B cell (primary cell): Measurements from ENCODE around the gene TEP1. TPM values are rescaled to one million over a fixed set of nuclear protein-coding genes. Genes with fewer than 3 reads are reported as not detected.

Experiments
- ATAC-seq: fragments of 200-7000 bp; cut with Tn5 transposase; one replicate; pipeline ENCODE4 v1.10.0; 2021; ENCODE audit warnings: low read depth, mild to moderate bottlenecking, moderate number of reproducible peaks, moderate library complexity
- CTCF ChIA-PET: fragments of 350-600 bp; sonication (Branson Sonifier 250); formaldehyde crosslinking; loops from one replicate; lab custom pipeline; 2021; ENCODE audit warnings: antibody characterized with exemption, inconsistent platforms; lab: Charles Lee
- POLR2A ChIA-PET: fragments of 350-600 bp; sonication (Branson Sonifier 250); formaldehyde crosslinking; loops from one replicate; lab custom pipeline; 2021; ENCODE audit warnings: antibody characterized with exemption; lab: Charles Lee
- DNase-seq: peaks from one replicate; pipeline ENCODE4 v3.0.0; 2013
- H2AFZ ChIP-seq: 2 replicates; pipeline ENCODE4 v1.6.1; 2012; ENCODE audit warnings: mild to moderate bottlenecking, low read depth, low read length; ENCODE audit not compliant: insufficient read depth, poor library complexity, severe bottlenecking
- H3K27ac ChIP-seq, 2 donors: 1 replicate in 1 of 2; 2 replicates in 1 of 2; pipeline ENCODE4 v1.5.1; 2012 to 2013; ENCODE audit warnings: low read length in 2 of 2, mild to moderate bottlenecking in 2 of 2, moderate library complexity in 1 of 2
- H3K27me3 ChIP-seq, 4 experiments: fragments of 200-600 bp in 1 of 4; sonication (generic) in 1 of 4; replicated peaks in 1 of 4; 1 replicate in 2 of 4; 2 replicates in 2 of 4; pipeline versions ENCODE4 v1.6.1 to v1.7.0; 2013 to 2016; ENCODE audit warnings: low read length in 3 of 4, mild to moderate bottlenecking in 2 of 4, mixed read lengths in 1 of 4, moderate library complexity in 1 of 4; ENCODE audit not compliant: insufficient read depth in 4 of 4, control insufficient read depth in 3 of 4; ENCODE audit errors: control extremely low read depth in 1 of 4
- H3K36me3 ChIP-seq, 2 experiments: replicated peaks in 1 of 2; 1 replicate in 1 of 2; 2 replicates in 1 of 2; pipeline versions ENCODE4 v1.6.1 to v1.7.1; 2013; ENCODE audit warnings: low read length in 1 of 2; ENCODE audit not compliant: insufficient read depth in 2 of 2, control insufficient read depth in 1 of 2; ENCODE audit errors: control extremely low read depth in 1 of 2, extremely low read depth in 1 of 2
- H3K4me1 ChIP-seq, 2 donors: fragments of 200-600 bp in 1 of 2; sonication (generic) in 1 of 2; 1 replicate in 1 of 2; 2 replicates in 1 of 2; pipeline versions ENCODE4 v1.5.1 to v1.6.1; 2013 to 2017; ENCODE audit warnings: low read length in 2 of 2; ENCODE audit not compliant: control insufficient read depth in 2 of 2, insufficient read depth in 2 of 2
- H3K4me2 ChIP-seq: replicated peaks from 2 replicates; pipeline ENCODE3; 2012; ENCODE audit warnings: mild to moderate bottlenecking, low read depth, low read length; ENCODE audit not compliant: poor library complexity, severe bottlenecking
- H3K4me3 ChIP-seq, 5 experiments: fragments of 200-600 bp in 1 of 5; sonication (generic) in 1 of 5; 1 replicate in 3 of 5; 2 replicates in 2 of 5; pipeline versions ENCODE4 v1.5.1 to v1.7.0; 2011 to 2016; ENCODE audit warnings: low read length in 4 of 5, mild to moderate bottlenecking in 4 of 5, low read depth in 2 of 5, control low read depth in 1 of 5, moderate library complexity in 1 of 5; ENCODE audit not compliant: insufficient read depth in 1 of 5; ENCODE audit errors: control extremely low read depth in 1 of 5, extremely low read depth in 1 of 5
- H3K79me2 ChIP-seq: fragments of 200-600 bp; sonication (generic); one replicate; pipeline ENCODE4 v1.6.0; 2016; ENCODE audit warnings: low read length; ENCODE audit not compliant: control insufficient read depth, insufficient read depth
- H3K9ac ChIP-seq: fragments of 200-600 bp; sonication (generic); 2 replicates; pipeline ENCODE4 v1.6.1; 2017; ENCODE audit warnings: mild to moderate bottlenecking, low read length, moderate library complexity
- H3K9me3 ChIP-seq, 3 donors: one replicate each; pipeline versions ENCODE4 v1.6.1 to v1.7.1; 2013; ENCODE audit warnings: low read length in 2 of 3; ENCODE audit not compliant: control insufficient read depth in 2 of 3, insufficient read depth in 1 of 3; ENCODE audit errors: control extremely low read depth in 1 of 3
- H4K20me1 ChIP-seq: 2 replicates; pipeline ENCODE4 v1.6.0; 2012; ENCODE audit warnings: mild to moderate bottlenecking, low read length; ENCODE audit not compliant: insufficient read depth, control insufficient read depth, poor library complexity, severe bottlenecking
- H3K27ac Mint-ChIP-seq: one replicate; pipeline ENCODE4 v1.8.0; 2021; ENCODE audit warnings: mixed read lengths
- H3K27me3 Mint-ChIP-seq: one replicate; pipeline ENCODE4 v1.8.0; 2021; ENCODE audit warnings: mixed read lengths
- H3K4me1 Mint-ChIP-seq: one replicate; pipeline ENCODE4 v1.8.0; 2021; ENCODE audit warnings: mixed read lengths
- H3K4me3 Mint-ChIP-seq: one replicate; pipeline ENCODE4 v1.8.0; 2021; ENCODE audit warnings: mixed read lengths
- H3K9me3 Mint-ChIP-seq: one replicate; pipeline ENCODE4 v1.8.0; 2022; ENCODE audit warnings: mixed read lengths; ENCODE audit not compliant: insufficient read depth
- EZH2 ChIP-seq: IDR thresholded peaks from 2 replicates; pipeline ENCODE4 v1.6.1; 2012; ENCODE audit warnings: borderline replicate concordance, low read depth, mild to moderate bottlenecking, moderate library complexity, low read length; ENCODE audit not compliant: insufficient read depth, poor library complexity, severe bottlenecking
- WGBS: methylation state at CpG from one replicate; pipeline ENCODE4 v1.1.5; 2013; ENCODE audit warnings: missing lambda C conversion rate; ENCODE audit not compliant: insufficient coverage; 5-methylcytosine and 5-hydroxymethylcytosine counted together
- intact Hi-C: fragments of 100-400 bp; cut with micrococcal nuclease; formaldehyde crosslinking; loops from one replicate; pipeline ENCODE4 v1.10.0; 2022
- polyA plus RNA-seq: library from polyadenylated mRNA; depleted of rRNA; stranded (reverse); fragments of >200 nt; gene quantifications from 2 replicates; pipeline ENCODE4 v1.2.3, GENCODE V29; 2012
- total RNA-seq, 2 donors: library from RNA; stranded (reverse); fragments of 120-200 nt in 1 of 2; gene quantifications; 1 replicate in 1 of 2; 2 replicates in 1 of 2; pipeline versions ENCODE4 v1.2.3 to v1.2.4, GENCODE V29; 2013 to 2022
- TF ChIP-seq, protein P1 (sequence below): fragments of 200-600 bp; IDR thresholded peaks from one replicate; pipeline ENCODE4 v1.8.0; 2022; ENCODE audit warnings: antibody characterized with exemption, mild to moderate bottlenecking

Gene TEP1
- total and polyA plus RNA-seq, 2 donors (not counting 1 experiment from before 2014, with no cell fraction given) = 69.9 to 123 TPM

- Mint-ChIP-seq H3K4me3 (no peak overlapping the region), H3K27ac (peak overlapping the region; percentile 69), H3K27me3 (no peaks in the 10 kb centered on the region), H3K9me3 (no peaks in the 10 kb centered on the region), H3K4me1 (peaks cover 12% of the 10 kb centered on the region)
- POLR2A ChIA-PET = no interaction called here
- Histone ChIP-seq H3K79me2 (peaks cover 18% of the 10 kb centered on the region), H4K20me1 (peaks cover 13% of the 10 kb centered on the region), H3K4me2 (no peak overlapping the region), H3K9ac (no peak overlapping the region), H2AFZ (no peak overlapping the region), H3K27ac (no peak overlapping the region), H3K9me3 (no peaks in the 10 kb centered on the region), H3K4me3 (no peak overlapping the region), H3K27me3 (no peaks in the 10 kb centered on the region), H3K36me3 (peaks cover 13 to 86% of the 10 kb centered on the region in 2 experiments), H3K4me1 (no peaks in the 10 kb centered on the region)
- intact Hi-C loops = no loop called here
- CTCF ChIA-PET = interaction anchor here (5.6 kb wide), 1 partner anchor 14 kb away, joined by 19 read pairs; no protein-coding TSS in a partner anchor
- 98% methylated on average over 5 of the region's 10 CpGs for WGBS
- no peak for TF ChIP-seq EZH2
- TF ChIP-seq, protein P1, sequence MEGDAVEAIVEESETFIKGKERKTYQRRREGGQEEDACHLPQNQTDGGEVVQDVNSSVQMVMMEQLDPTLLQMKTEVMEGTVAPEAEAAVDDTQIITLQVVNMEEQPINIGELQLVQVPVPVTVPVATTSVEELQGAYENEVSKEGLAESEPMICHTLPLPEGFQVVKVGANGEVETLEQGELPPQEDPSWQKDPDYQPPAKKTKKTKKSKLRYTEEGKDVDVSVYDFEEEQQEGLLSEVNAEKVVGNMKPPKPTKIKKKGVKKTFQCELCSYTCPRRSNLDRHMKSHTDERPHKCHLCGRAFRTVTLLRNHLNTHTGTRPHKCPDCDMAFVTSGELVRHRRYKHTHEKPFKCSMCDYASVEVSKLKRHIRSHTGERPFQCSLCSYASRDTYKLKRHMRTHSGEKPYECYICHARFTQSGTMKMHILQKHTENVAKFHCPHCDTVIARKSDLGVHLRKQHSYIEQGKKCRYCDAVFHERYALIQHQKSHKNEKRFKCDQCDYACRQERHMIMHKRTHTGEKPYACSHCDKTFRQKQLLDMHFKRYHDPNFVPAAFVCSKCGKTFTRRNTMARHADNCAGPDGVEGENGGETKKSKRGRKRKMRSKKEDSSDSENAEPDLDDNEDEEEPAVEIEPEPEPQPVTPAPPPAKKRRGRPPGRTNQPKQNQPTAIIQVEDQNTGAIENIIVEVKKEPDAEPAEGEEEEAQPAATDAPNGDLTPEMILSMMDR = no peak
- ATAC-seq (no peak), DNase-seq (no peak)
These were observed 12.2 kb downstream of the TEP1 start for GRCh38 chr14:20400965-20401593.

- peaks cover 11% of the 10 kb centered on the region for H3K4me1 Mint-ChIP-seq
- peaks cover 14 to 86% of the 10 kb centered on the region in 2 experiments for H3K36me3 ChIP-seq
- intact Hi-C loops = no loop called here
- DNase-seq = no peak
- CTCF ChIA-PET = no interaction called here
- no peaks in the 10 kb centered on the region for H3K27me3 ChIP-seq
- H3K9me3 Mint-ChIP-seq = no peaks in the 10 kb centered on the region
- no peak overlapping the region for H3K9ac ChIP-seq
- no peak for ATAC-seq
- no peak overlapping the region for H3K4me3 ChIP-seq
- no peak overlapping the region for H3K27ac ChIP-seq
- no peak overlapping the region for H3K4me2 ChIP-seq
- TF ChIP-seq EZH2 = no peak
- TF ChIP-seq, protein P1 = no peak
- POLR2A ChIA-PET = no interaction called here
- H2AFZ ChIP-seq = no peak overlapping the region
- H4K20me1 ChIP-seq = peaks cover 12% of the 10 kb centered on the region
- H3K27me3 Mint-ChIP-seq = no peaks in the 10 kb centered on the region
- no peaks in the 10 kb centered on the region for H3K9me3 ChIP-seq
- no peak overlapping the region for H3K27ac Mint-ChIP-seq
- peaks cover 18% of the 10 kb centered on the region for H3K79me2 ChIP-seq
- no peaks in the 10 kb centered on the region for H3K4me1 ChIP-seq
- no CpG with 5 or more reads among the region's 1 CpG for WGBS
- no peak overlapping the region for H3K4me3 Mint-ChIP-seq
These were observed 12.7 kb downstream of the TEP1 start for GRCh38 chr14:20400589-20400964.
